GM12878 (cell line): ENCODE results near the gene TAF3. TPM values are rescaled to one million over a fixed set of nuclear protein-coding genes. Genes with fewer than 3 reads are reported as not detected.

Experiments used
- ATAC-seq: fragments of 200-7000 bp; cut with Tn5 transposase; 3 replicates; pipeline ENCODE4 v1.9.1; 2020; ENCODE audit warnings: mild to moderate bottlenecking, moderate library complexity
- BruUV-seq: library from RNA; stranded (reverse); fragments of 400-500 nt; replicated peaks from 2 replicates; lab custom pipeline; 2021; lab: Mats Ljungman, UMichigan
- CTCF ChIA-PET: fragments of 300-600 bp; sonication (Branson Sonifier 250); formaldehyde crosslinking; extraction: SDS; loops from one replicate; lab custom pipeline; 2021; ENCODE audit warnings: inconsistent platforms; lab: Yijun Ruan, JAX
- POLR2A ChIA-PET: fragments of 350-600 bp; formaldehyde crosslinking; extraction: SDS; loops from one replicate; lab custom pipeline; 2021; ENCODE audit warnings: inconsistent platforms; lab: Charles Lee
- RAD21 ChIA-PET: fragments of 300-600 bp; sonication (Branson Sonifier 250); formaldehyde crosslinking; loops from one replicate; lab custom pipeline; 2023; ENCODE audit warnings: antibody characterized with exemption; ENCODE audit not compliant: unreplicated experiment; lab: Charles Lee
- SMC1A ChIA-PET: fragments of 300-600 bp; sonication (Branson Sonifier 250); formaldehyde crosslinking; loops from one replicate; lab custom pipeline; 2023; ENCODE audit not compliant: unreplicated experiment, uncharacterized antibody; lab: Charles Lee
- DNase-seq: peaks from one replicate; pipeline ENCODE4 v3.0.0-alpha.2; 2011; ENCODE audit warnings: low read depth, low spot score
- FAIRE-seq: peaks from 3 replicates; lab custom pipeline; 2011; peaks lifted over from hg19 to GRCh38; lab: Jason Lieb, UNC
- H2AFZ ChIP-seq: 2 replicates; pipeline ENCODE4 v1.6.0; 2011; ENCODE audit warnings: low read depth, low read length, control low read depth; ENCODE audit not compliant: control insufficient read depth
- H3K27ac ChIP-seq: 2 replicates; pipeline ENCODE4 v1.5.1; 2011; ENCODE audit warnings: control low read depth; ENCODE audit not compliant: control insufficient read depth, insufficient read depth
- H3K27me3 ChIP-seq, 2 experiments: replicated peaks in 1 of 2; 2 replicates each; pipeline versions ENCODE4 v1.6.0 to v1.6.1; 2011; ENCODE audit warnings: low read length in 1 of 2; ENCODE audit not compliant: control insufficient read depth in 2 of 2, insufficient read depth in 2 of 2
- H3K36me3 ChIP-seq, 2 experiments: 2 replicates each; pipeline ENCODE4 v1.5.1; 2011; ENCODE audit warnings: low read length in 1 of 2; ENCODE audit not compliant: control insufficient read depth in 2 of 2, insufficient read depth in 2 of 2
- H3K4me1 ChIP-seq: 2 replicates; pipeline ENCODE4 v1.6.1; 2011; ENCODE audit warnings: mild to moderate bottlenecking, low read length, moderate library complexity, mixed read lengths; ENCODE audit not compliant: control insufficient read depth, insufficient read depth
- H3K4me2 ChIP-seq: 2 replicates; pipeline ENCODE4 v1.6.0; 2011; ENCODE audit warnings: control low read depth; ENCODE audit not compliant: control insufficient read depth, insufficient read depth
- H3K4me3 ChIP-seq: fragments of 200-600 bp; sonication (generic); 2 replicates; pipeline ENCODE4 v1.5.1; 2016
- H3K79me2 ChIP-seq: 2 replicates; pipeline ENCODE4 v1.6.0; 2011; ENCODE audit warnings: low read length; ENCODE audit not compliant: control insufficient read depth, insufficient read depth
- H3K9ac ChIP-seq: 2 replicates; pipeline ENCODE4 v1.8.0; 2011; ENCODE audit warnings: low read length, control low read depth, mixed read lengths; ENCODE audit not compliant: control insufficient read depth, insufficient read depth
- H3K9me3 ChIP-seq: replicated peaks from 3 replicates; pipeline ENCODE4 v1.5.1; 2011; ENCODE audit warnings: mild to moderate bottlenecking, low read length; ENCODE audit not compliant: control insufficient read depth, insufficient read depth
- H4K20me1 ChIP-seq: 2 replicates; pipeline ENCODE4 v1.6.0; 2011; ENCODE audit not compliant: control insufficient read depth, insufficient read depth
- ATF2 ChIP-seq: IDR thresholded peaks from 2 replicates; pipeline ENCODE4 v1.6.1; 2012; ENCODE audit warnings: low read length, inconsistent platforms
- EGR1 ChIP-seq, 2 experiments: IDR thresholded peaks; 1 replicate in 1 of 2; 2 replicates in 1 of 2; pipeline ENCODE4 v1.6.1; 2011 to 2012; ENCODE audit warnings: low read depth in 2 of 2, low read length in 2 of 2, borderline replicate concordance in 1 of 2, mild to moderate bottlenecking in 1 of 2, moderate library complexity in 1 of 2
- ELK1 ChIP-seq: IDR thresholded peaks from 2 replicates; pipeline ENCODE4 v1.6.1; 2012; ENCODE audit warnings: low read depth, low read length, improper control_type of control experiment
- EZH2 ChIP-seq: IDR thresholded peaks from 2 replicates; pipeline ENCODE4 v1.6.1; 2012; ENCODE audit warnings: low read depth, mild to moderate bottlenecking, control low read depth, inconsistent platforms, low read length, borderline replicate concordance; ENCODE audit not compliant: control insufficient read depth
- NFYB ChIP-seq: IDR thresholded peaks from 2 replicates; pipeline ENCODE4 v1.6.1; 2011; ENCODE audit warnings: low read depth, mild to moderate bottlenecking, low read length, improper control_type of control experiment, moderate library complexity; ENCODE audit not compliant: insufficient read depth
- POLR2A ChIP-seq: IDR thresholded peaks from 2 replicates; pipeline ENCODE4 v1.6.1; 2011; ENCODE audit warnings: low read depth, mild to moderate bottlenecking, low read length
- SIX5 ChIP-seq: IDR thresholded peaks from 2 replicates; pipeline ENCODE4 v1.6.1; 2011; ENCODE audit warnings: mild to moderate bottlenecking, low read depth, low read length, moderate library complexity; ENCODE audit not compliant: severe bottlenecking
- WGBS: methylation state at CpG from one replicate; pipeline ENCODE4 v1.1.6; 2016; ENCODE audit warnings: low lambda C conversion rate; ENCODE audit not compliant: insufficient replicate concordance, insufficient coverage; ENCODE audit errors: missing lambda C conversion rate; 5-methylcytosine and 5-hydroxymethylcytosine counted together
- in situ Hi-C: fragments of 300-500 bp; cut with MboI; formaldehyde crosslinking; loops from 9 replicates; pipeline ENCODE4 v1.14.3; 2018; ENCODE audit warnings: mixed read lengths
- intact Hi-C: fragments of 100-400 bp; cut with micrococcal nuclease; formaldehyde crosslinking; loops from one replicate; pipeline ENCODE4 v1.14.2; 2022; ENCODE audit not compliant: unreplicated experiment
- polyA plus RNA-seq, 11 experiments: library from polyadenylated mRNA; depleted of rRNA in 4 of 11; unstranded in 6 of 11; stranded (reverse) in 5 of 11; fragments of >200 nt; fragmentation: Nextera tagmentation in 4 of 11; fragmentation: Illumina TruSeq in 1 of 11; extraction: Ambion mirVana in 4 of 11; extraction: Trizol in 1 of 11; gene quantifications; 1 replicate in 1 of 11; 2 replicates in 10 of 11; pipeline versions ENCODE4 v1.2.1 to v1.2.3, GENCODE V29; 2011 to 2016; ENCODE audit warnings: inconsistent platforms in 2 of 11, missing spikeins in 2 of 11, low read depth in 1 of 11
- total RNA-seq, 4 experiments: library from RNA; depleted of rRNA in 3 of 4; stranded (reverse); fragments of >200 nt in 3 of 4; fragmentation: Illumina TruSeq in 1 of 4; extraction: Trizol in 1 of 4; gene quantifications; 2 replicates each; pipeline versions ENCODE4 v1.2.1 to v1.2.3, GENCODE V29; 2013 to 2021

The TAF3 gene
- total and polyA plus RNA-seq, 10 of the 15 experiments (the other 5 are each of a cell fraction or from before 2014, with no cell fraction given), result 2.0 to 10.1 (median 3.7) TPM

- TF ChIP-seq ELK1 (no peak), NFYB (no peak), EGR1 (IDR thresholded peaks at IDR 0.05; ENCODE audit: borderline replicate concordance in 1 of 2, low read depth in 2 of 2, low read length in 2 of 2) (no peak), SIX5 (no peak), ATF2 (no peak)
These were observed 216.2 kb downstream of the TAF3 start (continued) for GRCh38 chr10:8034466-8035005.

- no peaks in the 10 kb centered on the region for H4K20me1 ChIP-seq
- ChIA-PET RAD21 (no interaction called here), SMC1A (no interaction called here), CTCF (no interaction called here), POLR2A (no interaction called here)
- no peaks in the 10 kb centered on the region for H3K4me1 ChIP-seq
- H3K79me2 ChIP-seq, result no peaks in the 10 kb centered on the region
- no TSS peak for BruUV-seq
- no peaks in the 10 kb centered on the region for H3K36me3 ChIP-seq
- 0 out of 2 replicates have a peak, but pooled peaks have one; percentile 68 for TF ChIP-seq EZH2
- no peak for TF ChIP-seq POLR2A
- peaks cover 18 to 28% of the 10 kb centered on the region in 2 experiments for H3K27me3 ChIP-seq
- no peak for DNase-seq
- H3K9ac ChIP-seq, result no peak overlapping the region
- no peak overlapping the region for H3K27ac ChIP-seq
- intact Hi-C loops (no loop called here), in situ Hi-C loops (loop anchor here (25.0 kb wide), 1 partner anchor 1177 kb away; no protein-coding TSS in a partner anchor)
- no peak for FAIRE-seq
- no peak overlapping the region for H3K4me3 ChIP-seq
- H3K4me2 ChIP-seq, result no peak overlapping the region
- no peak for ATAC-seq
- no peak overlapping the region for H2AFZ ChIP-seq
- H3K9me3 ChIP-seq, result no peaks in the 10 kb centered on the region
- WGBS, result 38% methylated on average over 28 of the region's 32 CpGs
These were observed 216.8 kb downstream of the TAF3 start for GRCh38 chr10:8035006-8035640.
